HTR-8/SVneo (cell line): ENCODE results near the gene CDC23.
A peak's percentile ranks its signal among the peaks of the same experiment; 100 is the strongest.
"Not testable (repeated sequence)": the region's sequence is repeated elsewhere in the genome, so short reads cannot be mapped to it uniquely, and the experiment has no call there.

Experiments
- DNase-seq: peaks from one replicate; pipeline ENCODE4 v3.0.0; 2011; ENCODE audit warnings: low spot score, mixed read lengths; ENCODE audit not compliant: insufficient read length
- FAIRE-seq: peaks from 2 replicates; lab custom pipeline; 2011; peaks lifted over from hg19 to GRCh38; lab: Jason Lieb, UNC

The CDC23 gene, protein sequence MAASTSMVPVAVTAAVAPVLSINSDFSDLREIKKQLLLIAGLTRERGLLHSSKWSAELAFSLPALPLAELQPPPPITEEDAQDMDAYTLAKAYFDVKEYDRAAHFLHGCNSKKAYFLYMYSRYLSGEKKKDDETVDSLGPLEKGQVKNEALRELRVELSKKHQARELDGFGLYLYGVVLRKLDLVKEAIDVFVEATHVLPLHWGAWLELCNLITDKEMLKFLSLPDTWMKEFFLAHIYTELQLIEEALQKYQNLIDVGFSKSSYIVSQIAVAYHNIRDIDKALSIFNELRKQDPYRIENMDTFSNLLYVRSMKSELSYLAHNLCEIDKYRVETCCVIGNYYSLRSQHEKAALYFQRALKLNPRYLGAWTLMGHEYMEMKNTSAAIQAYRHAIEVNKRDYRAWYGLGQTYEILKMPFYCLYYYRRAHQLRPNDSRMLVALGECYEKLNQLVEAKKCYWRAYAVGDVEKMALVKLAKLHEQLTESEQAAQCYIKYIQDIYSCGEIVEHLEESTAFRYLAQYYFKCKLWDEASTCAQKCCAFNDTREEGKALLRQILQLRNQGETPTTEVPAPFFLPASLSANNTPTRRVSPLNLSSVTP

GRCh38 chr5:138213161-138214029 is at the start of gene CDC23:
TSS of gene CDC23 (minus strand) at chr5:138213323. CDS start at chr5:138213312, 11 bp downstream.
- DNase-seq (peak; percentile 99), FAIRE-seq (peak; percentile 93)

GRCh38 chr5:138258704-138259292 is 45.7 kb upstream of the CDC23 start:
- DNase-seq (no peak), FAIRE-seq (no peak)

- no peak for FAIRE-seq
Measured at GRCh38 chr5:138257583-138257982, 44.5 kb upstream of the CDC23 start.

DNA sequence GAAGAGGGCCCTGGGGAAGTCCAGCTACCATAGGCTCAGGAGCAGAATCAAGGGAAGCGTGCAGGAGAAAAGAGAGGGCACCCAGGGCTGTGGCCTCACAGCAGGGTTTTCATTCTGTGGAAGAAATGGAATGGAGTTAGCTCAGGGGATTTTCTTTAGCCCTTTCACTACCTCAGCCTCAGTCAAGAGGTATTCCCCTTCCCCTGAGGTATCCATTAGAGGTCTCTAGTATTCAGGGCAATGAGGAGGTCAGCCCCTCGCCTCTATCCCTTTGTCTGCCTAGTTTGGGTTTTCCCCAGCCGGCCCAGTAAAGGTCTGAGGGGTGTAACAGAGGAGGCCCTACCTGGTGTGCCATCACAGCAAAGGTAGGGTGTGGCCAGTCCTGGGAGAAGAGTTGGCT is 39.8 kb upstream of the CDC23 start:
- DNase-seq (no peak), FAIRE-seq (no peak)

More at GRCh38 chr5:138257583-138257982, 44.5 kb upstream of the CDC23 start:
- no peak for DNase-seq

DNA sequence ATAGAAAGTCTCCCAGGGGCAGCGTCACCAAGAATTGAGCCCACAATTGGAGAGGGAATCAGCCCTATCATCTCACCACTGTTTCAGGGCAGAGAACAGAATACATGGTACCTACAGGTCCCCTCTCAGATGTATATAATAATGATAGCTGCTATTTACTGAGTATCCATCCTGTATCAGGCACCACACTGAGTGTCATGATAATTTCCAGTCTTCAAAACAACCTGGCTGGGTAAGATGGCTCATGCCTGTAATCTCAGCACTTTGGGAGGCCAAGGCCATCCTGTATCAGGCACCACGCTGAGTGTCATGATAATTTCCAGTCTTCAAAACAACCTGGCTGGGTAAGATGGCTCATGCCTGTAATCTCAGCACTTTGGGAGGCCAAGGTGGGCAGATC is 34.7 kb upstream of the CDC23 start:
- FAIRE-seq, DNase-seq: not testable (repeated sequence)

DNA sequence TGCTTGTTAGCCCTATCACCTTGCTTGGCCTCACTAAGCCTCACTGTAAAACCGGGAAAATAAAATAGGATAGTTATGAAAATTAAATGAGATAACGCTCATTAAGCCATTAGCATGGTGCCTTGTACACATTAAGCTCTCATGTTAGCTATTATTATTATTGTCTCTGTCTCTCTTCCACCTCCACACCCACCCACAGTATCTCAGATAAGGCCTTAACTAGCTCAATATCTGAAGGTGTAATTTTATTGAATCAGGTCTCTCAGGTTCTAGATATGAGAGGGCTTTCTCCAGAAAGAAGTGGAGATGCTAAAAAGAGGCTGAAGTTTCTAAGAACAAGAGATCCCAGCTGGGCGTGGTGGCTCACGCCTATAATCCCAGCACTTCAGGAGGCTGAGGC is 33.7 kb upstream of the CDC23 start:
- FAIRE-seq (no peak), DNase-seq (no peak)

DNA sequence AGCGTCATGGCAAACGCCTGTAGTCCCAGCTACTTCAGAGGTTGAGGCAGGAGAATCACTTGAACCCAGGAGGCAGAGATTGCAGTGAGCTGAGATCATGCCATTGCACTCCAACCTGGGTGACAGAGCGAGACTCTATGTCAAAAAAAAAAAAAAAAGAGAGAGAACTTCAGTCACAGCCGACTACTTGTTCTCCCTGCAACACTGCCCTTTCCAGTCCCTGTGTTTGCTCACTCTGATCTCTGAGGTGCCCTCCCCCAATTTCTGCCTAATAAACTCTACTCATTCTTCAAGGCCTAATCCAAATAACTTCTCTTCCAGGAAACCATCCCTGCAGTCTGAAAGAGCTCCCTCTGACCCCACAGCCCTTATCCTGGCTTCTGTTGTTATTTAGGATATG is 33.2 kb upstream of the CDC23 start:
- DNase-seq (no peak), FAIRE-seq (no peak)

GRCh38 chr5:138245717-138246116 is 32.6 kb upstream of the CDC23 start:
- DNase-seq, result no peak
- no peak for FAIRE-seq

DNA sequence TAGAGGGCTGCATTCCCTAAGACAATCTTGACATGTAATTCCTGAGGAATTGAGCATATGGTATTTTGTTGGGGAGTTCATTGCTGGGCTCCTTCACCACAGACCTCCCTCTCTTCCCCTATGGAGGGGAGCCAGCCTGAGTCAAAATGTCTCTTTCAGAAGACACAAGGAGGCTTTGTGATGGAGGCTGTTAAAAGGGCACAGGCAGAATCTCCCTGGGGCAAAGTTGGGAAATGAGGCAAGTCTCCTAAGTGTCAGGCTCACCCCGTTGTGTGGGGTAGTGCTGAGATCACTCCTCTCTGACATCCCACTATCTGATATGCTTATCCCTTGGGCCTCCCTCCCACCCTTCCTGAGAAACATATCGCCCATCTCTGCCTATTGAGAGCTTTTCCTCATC is 30.7 kb upstream of the CDC23 start:
- FAIRE-seq (no peak), DNase-seq (no peak)

DNA sequence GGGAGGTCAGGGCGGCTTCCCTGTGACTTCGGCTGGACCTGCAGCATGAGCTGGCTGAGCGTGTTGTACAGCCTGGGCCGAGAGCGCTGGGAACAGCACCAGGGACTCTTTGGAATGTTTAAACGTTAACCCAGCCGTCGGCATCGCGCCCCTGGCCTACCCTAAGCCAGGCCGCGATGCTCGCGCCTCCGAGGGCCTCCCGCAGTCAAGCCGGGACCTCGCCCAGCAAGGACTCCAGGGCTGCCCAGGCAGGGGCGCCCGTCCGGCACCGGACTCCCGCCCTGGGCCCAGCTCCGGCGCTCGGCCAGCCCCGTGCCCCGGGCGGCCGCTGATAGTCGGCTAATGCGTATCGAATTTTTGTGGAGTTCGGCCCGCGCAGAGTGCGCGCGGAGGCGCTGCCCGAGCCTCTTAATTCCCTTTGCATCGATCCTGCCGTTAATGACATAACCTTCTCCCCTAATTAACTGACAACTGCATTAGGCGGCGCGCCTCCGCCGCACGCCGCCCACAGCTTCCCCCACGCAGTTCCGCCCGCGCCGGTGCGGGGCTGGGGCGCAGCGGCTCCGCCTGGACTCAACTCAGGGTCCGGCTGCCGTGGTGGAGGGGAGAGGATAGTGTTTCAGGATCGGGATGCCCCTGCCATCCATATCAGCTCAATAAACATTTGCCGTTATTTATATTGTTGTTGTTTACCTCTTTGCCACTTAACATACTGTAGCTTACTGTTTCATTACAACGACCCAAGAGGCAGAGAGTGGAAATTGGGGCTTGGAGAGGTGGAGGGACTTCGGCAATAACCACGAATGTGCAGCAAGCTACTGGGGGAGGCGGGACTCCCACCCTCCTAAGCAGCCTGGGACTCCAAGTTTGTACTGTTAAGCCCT is 28.8 kb upstream of the CDC23 start:
- DNase-seq (no peak), FAIRE-seq (no peak)

DNA sequence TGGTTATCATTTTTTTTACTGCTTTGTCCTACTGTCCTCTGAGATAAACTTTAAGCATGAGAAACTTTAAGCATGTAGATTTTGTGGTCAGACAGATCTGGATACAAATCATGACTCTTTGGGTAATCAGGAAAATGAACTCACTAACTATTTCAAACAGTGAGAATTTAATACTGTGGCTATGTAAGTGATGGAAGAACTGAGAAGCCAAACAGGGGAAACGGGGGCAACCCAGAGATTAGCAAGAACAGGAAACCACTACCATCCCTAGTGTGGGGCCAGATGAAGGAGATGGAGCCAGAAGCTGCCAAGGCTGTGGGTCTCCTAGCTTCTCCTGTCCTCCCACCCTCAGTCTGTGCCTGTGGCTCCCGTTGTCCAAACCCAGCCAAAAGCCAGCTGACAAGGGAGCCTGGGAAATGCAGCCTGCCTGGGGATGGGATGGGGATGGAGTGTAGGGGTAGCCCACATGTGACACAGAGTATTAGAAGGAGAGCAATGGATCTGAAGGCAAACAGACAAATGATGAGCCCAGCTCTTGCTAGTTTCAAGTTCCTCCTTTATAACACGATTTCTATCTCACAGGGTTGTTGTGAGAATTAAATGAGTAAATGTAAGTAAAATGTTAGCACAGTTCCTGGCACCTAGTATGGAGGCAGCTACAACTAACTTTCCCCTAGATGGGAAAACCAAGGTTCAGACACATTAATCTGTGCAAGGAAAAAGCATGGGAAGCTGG is 27.7 kb upstream of the CDC23 start:
- no peak for DNase-seq
- FAIRE-seq, result no peak

- DNase-seq, result no peak
- no peak for FAIRE-seq
Measured at GRCh38 chr5:138238034-138238433, 24.9 kb upstream of the CDC23 start.

DNA sequence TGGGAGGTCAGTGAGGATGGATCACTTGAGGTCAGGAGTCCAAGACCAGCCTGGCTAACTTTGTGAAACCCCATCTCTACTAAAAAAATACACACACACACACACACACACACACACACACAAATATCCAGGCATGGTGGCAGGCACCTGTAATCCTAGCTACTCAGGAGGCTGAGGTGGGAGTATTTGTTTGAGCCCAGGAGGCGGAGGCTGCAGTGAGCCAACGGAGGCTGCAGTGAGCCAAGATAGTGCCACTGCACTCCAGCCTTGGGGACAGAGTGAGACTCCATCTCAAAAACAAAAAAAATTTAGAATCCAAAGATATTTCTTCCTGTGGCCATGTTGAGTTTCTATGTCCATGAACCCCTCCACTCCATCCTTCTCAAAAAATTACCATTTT is 21.5 kb upstream of the CDC23 start:
- FAIRE-seq, result no peak
- DNase-seq, result no peak

DNA sequence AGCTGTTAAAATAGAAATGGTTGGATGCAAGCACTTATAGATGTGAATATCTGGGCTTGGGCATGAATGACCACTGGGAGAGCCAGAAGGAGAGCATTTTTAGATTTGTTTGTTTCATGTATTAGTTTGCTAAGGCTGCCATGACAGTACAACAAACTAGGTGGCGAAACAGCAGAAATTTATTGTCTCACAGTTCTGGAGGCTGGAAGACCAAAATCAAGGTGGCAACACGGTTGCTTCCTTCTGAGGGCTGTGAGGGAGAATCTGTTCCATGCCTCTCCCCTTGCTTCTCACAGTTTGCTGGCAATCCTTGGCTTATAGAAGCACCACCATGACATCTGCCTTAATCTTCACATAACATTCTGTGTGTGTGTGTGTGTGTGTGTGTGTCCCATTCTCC is 20.2 kb upstream of the CDC23 start:
- FAIRE-seq, result no peak
- no peak for DNase-seq

GRCh38 chr5:138230981-138231589 is 18.0 kb upstream of the CDC23 start:
- FAIRE-seq (no peak), DNase-seq (no peak)

DNA sequence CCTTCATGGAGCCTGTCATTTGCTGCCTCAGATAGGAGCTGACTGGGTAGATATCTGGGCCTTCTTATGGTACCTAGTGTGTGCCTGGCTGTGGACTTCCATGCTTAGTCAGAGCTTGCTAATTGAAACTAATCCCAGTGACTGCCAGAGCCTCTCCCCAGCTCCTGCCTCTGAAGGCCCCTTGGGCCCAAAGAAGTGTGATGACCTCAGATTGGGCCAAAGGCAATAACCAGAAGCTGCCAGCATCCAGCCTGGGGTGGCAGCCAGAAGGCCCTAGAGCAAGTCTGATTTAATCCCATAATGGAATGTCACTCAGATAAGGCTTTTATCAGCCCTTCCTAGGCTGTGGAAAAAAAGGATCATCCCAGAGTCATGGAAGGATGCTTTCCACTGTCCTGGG is 17.1 kb upstream of the CDC23 start:
- FAIRE-seq (no peak), DNase-seq (no peak)

DNA sequence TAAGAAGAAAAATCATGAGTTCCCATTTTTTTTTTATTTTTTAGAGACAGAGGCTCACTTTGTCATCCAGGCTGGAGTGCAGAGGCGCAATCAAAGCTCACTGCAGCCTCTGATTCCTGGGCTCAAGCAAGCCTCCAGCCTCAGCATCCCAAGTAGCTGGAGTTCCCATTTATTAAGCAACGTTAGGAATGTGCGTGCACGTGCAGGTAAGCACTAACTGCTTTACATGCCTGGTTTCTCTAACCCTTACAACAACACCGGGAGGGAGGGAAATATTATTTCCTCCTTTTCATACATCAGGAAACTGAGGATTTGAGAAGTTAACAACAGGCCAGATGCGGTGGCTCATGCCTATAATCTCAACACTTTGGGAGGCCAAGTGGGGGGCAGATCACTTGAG is 16.3 kb upstream of the CDC23 start:
- FAIRE-seq (no peak), DNase-seq (no peak)

GRCh38 chr5:138226910-138227309 is 13.8 kb upstream of the CDC23 start:
- FAIRE-seq, result no peak
- DNase-seq, result no peak

DNA sequence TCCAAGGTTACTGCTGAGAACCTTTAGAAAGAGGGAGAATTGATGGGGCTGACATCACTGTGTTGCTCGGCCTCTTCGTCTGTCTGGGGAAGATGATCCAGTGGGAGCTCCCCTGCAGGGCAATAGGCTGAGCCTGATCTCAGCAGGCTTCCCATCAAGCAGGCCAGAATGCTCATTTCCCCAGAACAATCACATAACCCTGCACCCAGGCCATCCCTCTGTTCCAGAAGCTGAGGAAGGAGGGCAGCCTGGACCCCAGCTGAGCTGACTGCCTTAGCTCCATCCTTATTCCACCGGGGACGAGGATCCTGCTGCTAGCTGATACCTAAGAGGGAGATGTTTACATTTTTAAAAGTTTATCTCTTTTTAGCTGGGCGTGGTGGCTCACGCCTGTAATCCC is 11.6 kb upstream of the CDC23 start:
- FAIRE-seq (no peak), DNase-seq (no peak)
